HEK293 (cell line): ENCODE data around the gene FAM124A.

Source experiments
- CTCF ChIA-PET: fragments of 350-600 bp; formaldehyde crosslinking; extraction: SDS; loops from one replicate; lab custom pipeline; 2021; ENCODE audit warnings: antibody characterized with exemption; lab: Yijun Ruan, JAX
- POLR2A ChIA-PET: fragments of 300-600 bp; formaldehyde crosslinking; extraction: SDS; loops from one replicate; lab custom pipeline; 2020; ENCODE audit warnings: antibody characterized with exemption, inconsistent platforms; lab: Yijun Ruan, JAX
- H3K27ac ChIP-seq: fragments of 200-500 bp; sonication (Bioruptor generic); 2 replicates; pipeline ENCODE4 v1.5.1; 2014; ENCODE audit warnings: low read depth, low read length, control low read depth, inconsistent platforms; ENCODE audit errors: extremely low read depth
- H3K36me3 ChIP-seq, 2 experiments: fragments of 200-500 bp in 1 of 2; sonication (Bioruptor generic) in 1 of 2; 1 replicate in 1 of 2; 2 replicates in 1 of 2; pipeline ENCODE4 v1.5.1; 2014 to 2017; ENCODE audit warnings: inconsistent platforms in 2 of 2, low read length in 2 of 2; ENCODE audit not compliant: control insufficient read depth in 2 of 2, insufficient read depth in 1 of 2
- H3K4me1 ChIP-seq: fragments of 200-500 bp; sonication (Bioruptor generic); 2 replicates; pipeline ENCODE4 v1.5.1; 2014; ENCODE audit warnings: mild to moderate bottlenecking, low read length, inconsistent platforms; ENCODE audit not compliant: control insufficient read depth, insufficient read depth
- H3K4me3 ChIP-seq: 2 replicates; pipeline ENCODE4 v1.5.1; 2011; ENCODE audit warnings: low read depth, mild to moderate bottlenecking, control low read depth, low read length, moderate library complexity
- H3K9me3 ChIP-seq: fragments of 200-500 bp; sonication (Bioruptor generic); 2 replicates; pipeline ENCODE4 v1.5.1; 2014; ENCODE audit warnings: low read depth, low read length, inconsistent platforms; ENCODE audit not compliant: control insufficient read depth, insufficient read depth
- BCL11A ChIP-seq: fragments of 450-650 bp; formaldehyde crosslinking; IDR thresholded peaks from 2 replicates; pipeline ENCODE4 v1.5.1; 2016; ENCODE audit warnings: low read depth, missing biosample characterization, missing genetic modification characterization
- KLF10 ChIP-seq: fragments of 450-650 bp; IDR thresholded peaks from 2 replicates; pipeline ENCODE4 v1.5.1; 2018; ENCODE audit warnings: missing biosample characterization, mild to moderate bottlenecking, missing genetic modification characterization
- RBAK ChIP-seq: fragments of 450-650 bp; formaldehyde crosslinking; IDR thresholded peaks from 2 replicates; pipeline ENCODE4 v1.5.1; 2016; ENCODE audit warnings: missing biosample characterization, missing genetic modification characterization
- YY1 ChIP-seq: fragments of 450-650 bp; formaldehyde crosslinking; IDR thresholded peaks from 2 replicates; pipeline ENCODE4 v1.5.1; 2018; ENCODE audit warnings: missing biosample characterization, missing genetic modification characterization
- ZBTB1 ChIP-seq: fragments of 450-650 bp; formaldehyde crosslinking; IDR thresholded peaks from 2 replicates; pipeline ENCODE4 v1.5.1; 2016; ENCODE audit warnings: missing biosample characterization, missing genetic modification characterization
- ZNF121 ChIP-seq: fragments of 450-650 bp; formaldehyde crosslinking; IDR thresholded peaks from 2 replicates; pipeline ENCODE4 v1.5.1; 2016; ENCODE audit warnings: missing biosample characterization, missing genetic modification characterization
- ZNF221 ChIP-seq: fragments of 450-650 bp; formaldehyde crosslinking; IDR thresholded peaks from 2 replicates; pipeline ENCODE4 v1.5.1; 2017; ENCODE audit warnings: missing biosample characterization, missing genetic modification characterization, borderline replicate concordance
- ZNF223 ChIP-seq: fragments of 450-650 bp; formaldehyde crosslinking; IDR thresholded peaks from 2 replicates; pipeline ENCODE4 v1.5.1; 2016; ENCODE audit warnings: missing biosample characterization, missing genetic modification characterization
- ZNF292 ChIP-seq: fragments of 450-650 bp; formaldehyde crosslinking; IDR thresholded peaks from 2 replicates; pipeline ENCODE4 v1.5.1; 2016; ENCODE audit warnings: low read depth, missing biosample characterization, missing genetic modification characterization, borderline replicate concordance
- ZNF311 ChIP-seq: fragments of 450-650 bp; formaldehyde crosslinking; IDR thresholded peaks from 2 replicates; pipeline ENCODE4 v1.5.1; 2017; ENCODE audit warnings: missing biosample characterization, missing genetic modification characterization, borderline replicate concordance
- ZNF324 ChIP-seq: fragments of 450-650 bp; formaldehyde crosslinking; IDR thresholded peaks from 2 replicates; pipeline ENCODE4 v1.5.1; 2016; ENCODE audit warnings: missing biosample characterization, missing genetic modification characterization
- ZNF354C ChIP-seq: fragments of 450-650 bp; formaldehyde crosslinking; IDR thresholded peaks from 2 replicates; pipeline ENCODE4 v1.5.1; 2016; ENCODE audit warnings: missing biosample characterization, missing genetic modification characterization, low read depth, borderline replicate concordance
- ZNF394 ChIP-seq: fragments of 450-650 bp; formaldehyde crosslinking; IDR thresholded peaks from 2 replicates; pipeline ENCODE4 v1.5.1; 2016; ENCODE audit warnings: missing biosample characterization, missing genetic modification characterization, mild to moderate bottlenecking, moderate library complexity, borderline replicate concordance
- ZNF473 ChIP-seq: fragments of 450-650 bp; formaldehyde crosslinking; IDR thresholded peaks from 2 replicates; pipeline ENCODE4 v1.5.1; 2017; ENCODE audit warnings: missing biosample characterization, missing genetic modification characterization
- ZNF549 ChIP-seq: fragments of 450-650 bp; IDR thresholded peaks from 2 replicates; pipeline ENCODE4 v1.5.1; 2018; ENCODE audit warnings: missing biosample characterization, missing genetic modification characterization, mild to moderate bottlenecking, inconsistent platforms, moderate library complexity
- ZNF558 ChIP-seq: fragments of 450-650 bp; formaldehyde crosslinking; IDR thresholded peaks from 2 replicates; pipeline ENCODE4 v1.5.1; 2016; ENCODE audit warnings: missing biosample characterization, missing genetic modification characterization
- ZNF624 ChIP-seq: fragments of 450-650 bp; formaldehyde crosslinking; IDR thresholded peaks from 2 replicates; pipeline ENCODE4 v1.5.1; 2017; ENCODE audit warnings: missing biosample characterization, missing genetic modification characterization
- ZNF677 ChIP-seq: fragments of 450-650 bp; IDR thresholded peaks from 2 replicates; pipeline ENCODE4 v1.5.0; 2018; ENCODE audit warnings: missing biosample characterization, mild to moderate bottlenecking, missing genetic modification characterization, moderate library complexity
- TF ChIP-seq, protein P1 (sequence below): fragments of 450-650 bp; formaldehyde crosslinking; IDR thresholded peaks from 2 replicates; pipeline ENCODE4 v1.5.1; 2016; ENCODE audit warnings: missing biosample characterization, missing genetic modification characterization
- TF ChIP-seq, protein P2 (sequence below): fragments of 450-650 bp; formaldehyde crosslinking; IDR thresholded peaks from 2 replicates; pipeline ENCODE4 v1.5.1; 2016; ENCODE audit warnings: missing biosample characterization, missing genetic modification characterization
- TF ChIP-seq, protein P3 (sequence below): fragments of 450-650 bp; formaldehyde crosslinking; IDR thresholded peaks from 2 replicates; pipeline ENCODE4 v1.5.1; 2016; ENCODE audit warnings: missing biosample characterization, missing genetic modification characterization

The FAM124A gene

DNA sequence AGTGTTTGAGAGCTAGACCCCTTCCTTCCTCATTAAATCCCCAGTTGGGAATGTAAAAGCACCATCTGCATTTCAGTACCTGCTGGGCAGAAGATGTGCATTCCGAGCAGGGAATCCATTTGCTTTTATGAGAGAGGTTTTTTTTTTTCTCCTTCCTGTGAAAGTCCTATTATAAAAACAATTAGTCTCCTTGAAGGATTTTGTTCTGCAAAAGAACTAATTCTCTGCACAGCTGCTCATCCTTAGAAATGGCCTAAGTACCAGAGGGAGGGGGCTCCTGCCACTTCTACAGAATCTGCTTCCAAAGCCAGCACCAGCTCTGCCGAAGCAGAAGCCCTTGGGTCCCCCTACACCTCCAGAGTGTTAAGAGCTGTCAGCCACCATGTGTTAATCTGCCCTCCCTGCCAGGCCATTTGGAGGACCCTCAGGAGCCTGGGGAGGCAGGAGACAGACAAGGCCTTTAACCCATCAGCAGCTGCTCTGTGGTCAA, 80.9 kb downstream of the FAM124A start:
- no peak overlapping the region for H3K27ac ChIP-seq
- no peak overlapping the region for H3K4me3 ChIP-seq
- no peaks in the 10 kb centered on the region for H3K36me3 ChIP-seq
- no peak for TF ChIP-seq ZNF223 (tag by site-specific recombination)
- no peak for TF ChIP-seq BCL11A (tag by site-specific recombination)
- no peak for TF ChIP-seq ZNF624 (tag by site-specific recombination)
- no peak for TF ChIP-seq ZNF221 (tag by site-specific recombination)
- TF ChIP-seq ZNF549 (tag by site-specific recombination): no peak
- TF ChIP-seq ZNF677 (tag by site-specific recombination): no peak
- TF ChIP-seq, protein P1, sequence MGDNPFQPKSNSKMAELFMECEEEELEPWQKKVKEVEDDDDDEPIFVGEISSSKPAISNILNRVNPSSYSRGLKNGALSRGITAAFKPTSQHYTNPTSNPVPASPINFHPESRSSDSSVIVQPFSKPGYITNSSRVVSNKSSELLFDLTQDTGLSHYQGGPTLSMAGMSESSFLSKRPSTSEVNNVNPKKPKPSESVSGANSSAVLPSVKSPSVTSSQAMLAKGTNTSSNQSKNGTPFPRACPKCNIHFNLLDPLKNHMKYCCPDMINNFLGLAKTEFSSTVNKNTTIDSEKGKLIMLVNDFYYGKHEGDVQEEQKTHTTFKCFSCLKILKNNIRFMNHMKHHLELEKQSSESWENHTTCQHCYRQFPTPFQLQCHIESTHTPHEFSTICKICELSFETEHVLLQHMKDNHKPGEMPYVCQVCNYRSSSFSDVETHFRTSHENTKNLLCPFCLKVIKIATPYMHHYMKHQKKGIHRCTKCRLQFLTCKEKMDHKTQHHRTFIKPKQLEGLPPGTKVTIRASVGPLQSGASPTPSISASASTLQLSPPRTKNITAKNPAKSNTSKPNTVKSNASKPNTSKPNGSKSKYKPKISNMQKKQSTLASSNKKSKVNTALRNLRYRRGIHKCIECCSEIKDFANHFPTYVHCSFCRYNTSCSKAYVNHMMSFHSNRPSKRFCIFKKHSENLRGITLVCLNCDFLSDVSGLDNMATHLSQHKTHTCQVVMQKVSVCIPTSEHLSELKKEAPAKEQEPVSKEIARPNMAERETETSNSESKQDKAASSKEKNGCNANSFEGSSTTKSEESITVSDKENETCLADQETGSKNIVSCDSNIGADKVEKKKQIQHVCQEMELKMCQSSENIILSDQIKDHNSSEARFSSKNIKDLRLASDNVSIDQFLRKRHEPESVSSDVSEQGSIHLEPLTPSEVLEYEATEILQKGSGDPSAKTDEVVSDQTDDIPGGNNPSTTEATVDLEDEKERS (tag by site-specific recombination): no peak
- TF ChIP-seq ZNF473 (tag by site-specific recombination): no peak
- TF ChIP-seq, protein P2, sequence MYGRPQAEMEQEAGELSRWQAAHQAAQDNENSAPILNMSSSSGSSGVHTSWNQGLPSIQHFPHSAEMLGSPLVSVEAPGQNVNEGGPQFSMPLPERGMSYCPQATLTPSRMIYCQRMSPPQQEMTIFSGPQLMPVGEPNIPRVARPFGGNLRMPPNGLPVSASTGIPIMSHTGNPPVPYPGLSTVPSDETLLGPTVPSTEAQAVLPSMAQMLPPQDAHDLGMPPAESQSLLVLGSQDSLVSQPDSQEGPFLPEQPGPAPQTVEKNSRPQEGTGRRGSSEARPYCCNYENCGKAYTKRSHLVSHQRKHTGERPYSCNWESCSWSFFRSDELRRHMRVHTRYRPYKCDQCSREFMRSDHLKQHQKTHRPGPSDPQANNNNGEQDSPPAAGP (tag by site-specific recombination): no peak
- TF ChIP-seq ZBTB1: no peak
- TF ChIP-seq ZNF311: no peak
- TF ChIP-seq RBAK (tag by site-specific recombination): no peak
- TF ChIP-seq ZNF558 (tag by site-specific recombination): no peak
- TF ChIP-seq ZNF121 (tag by site-specific recombination): no peak
- no peak for TF ChIP-seq KLF10 (tag by site-specific recombination)
- TF ChIP-seq YY1 (tag by site-specific recombination): no peak
- TF ChIP-seq ZNF324: no peak
- no peak for TF ChIP-seq ZNF354C (tag by site-specific recombination)
- TF ChIP-seq ZNF292 (tag by site-specific recombination): no peak
- TF ChIP-seq ZNF394: no peak
- no peaks in the 10 kb centered on the region for H3K4me1 ChIP-seq
- no peaks in the 10 kb centered on the region for H3K9me3 ChIP-seq
- ChIA-PET POLR2A (no interaction called here), CTCF (interaction anchor here (0.6 to 1.7 kb wide), 3 partner anchors 17 to 290 kb away, joined by 3 to 4 read pairs (median 3); no protein-coding TSS in a partner anchor)

DNA sequence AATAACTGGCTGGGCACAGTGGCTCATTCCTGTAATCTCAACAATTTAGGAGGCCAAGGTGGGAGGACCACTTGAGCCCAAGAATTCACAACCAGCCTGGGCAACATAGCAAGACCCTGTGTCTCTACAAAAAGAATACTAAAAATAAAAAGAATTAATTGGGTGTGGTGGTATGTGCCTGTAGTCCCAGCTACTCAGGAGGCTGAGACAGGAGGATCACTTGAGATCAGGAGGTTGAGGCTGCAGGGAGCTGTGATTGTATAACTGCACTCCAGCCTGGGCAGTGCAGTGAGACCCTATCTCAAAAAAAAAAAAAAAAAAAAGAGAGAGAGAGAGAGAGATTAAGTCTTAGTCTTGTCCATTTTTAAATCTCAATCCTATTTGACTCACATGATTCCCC, 81.7 kb downstream of the FAM124A start:
- TF ChIP-seq, protein P3, sequence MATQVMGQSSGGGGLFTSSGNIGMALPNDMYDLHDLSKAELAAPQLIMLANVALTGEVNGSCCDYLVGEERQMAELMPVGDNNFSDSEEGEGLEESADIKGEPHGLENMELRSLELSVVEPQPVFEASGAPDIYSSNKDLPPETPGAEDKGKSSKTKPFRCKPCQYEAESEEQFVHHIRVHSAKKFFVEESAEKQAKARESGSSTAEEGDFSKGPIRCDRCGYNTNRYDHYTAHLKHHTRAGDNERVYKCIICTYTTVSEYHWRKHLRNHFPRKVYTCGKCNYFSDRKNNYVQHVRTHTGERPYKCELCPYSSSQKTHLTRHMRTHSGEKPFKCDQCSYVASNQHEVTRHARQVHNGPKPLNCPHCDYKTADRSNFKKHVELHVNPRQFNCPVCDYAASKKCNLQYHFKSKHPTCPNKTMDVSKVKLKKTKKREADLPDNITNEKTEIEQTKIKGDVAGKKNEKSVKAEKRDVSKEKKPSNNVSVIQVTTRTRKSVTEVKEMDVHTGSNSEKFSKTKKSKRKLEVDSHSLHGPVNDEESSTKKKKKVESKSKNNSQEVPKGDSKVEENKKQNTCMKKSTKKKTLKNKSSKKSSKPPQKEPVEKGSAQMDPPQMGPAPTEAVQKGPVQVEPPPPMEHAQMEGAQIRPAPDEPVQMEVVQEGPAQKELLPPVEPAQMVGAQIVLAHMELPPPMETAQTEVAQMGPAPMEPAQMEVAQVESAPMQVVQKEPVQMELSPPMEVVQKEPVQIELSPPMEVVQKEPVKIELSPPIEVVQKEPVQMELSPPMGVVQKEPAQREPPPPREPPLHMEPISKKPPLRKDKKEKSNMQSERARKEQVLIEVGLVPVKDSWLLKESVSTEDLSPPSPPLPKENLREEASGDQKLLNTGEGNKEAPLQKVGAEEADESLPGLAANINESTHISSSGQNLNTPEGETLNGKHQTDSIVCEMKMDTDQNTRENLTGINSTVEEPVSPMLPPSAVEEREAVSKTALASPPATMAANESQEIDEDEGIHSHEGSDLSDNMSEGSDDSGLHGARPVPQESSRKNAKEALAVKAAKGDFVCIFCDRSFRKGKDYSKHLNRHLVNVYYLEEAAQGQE (tag by site-specific recombination): no peak
- peak; percentile 80 for TF ChIP-seq ZNF121 (tag by site-specific recombination)
- TF ChIP-seq, all 188 proteins: peak for 1
- H3K27ac ChIP-seq: no peak overlapping the region

More for the DNA sequence above, 81.7 kb downstream of the FAM124A start:
- POLR2A ChIA-PET: no interaction called here
- CTCF ChIA-PET: interaction anchor here (0.6 kb wide), 1 partner anchor 1431 kb away, joined by 3 read pairs; no protein-coding TSS in a partner anchor
- H3K9me3 ChIP-seq: no peaks in the 10 kb centered on the region
- no peaks in the 10 kb centered on the region for H3K36me3 ChIP-seq
- H3K4me1 ChIP-seq: no peaks in the 10 kb centered on the region
- no peak overlapping the region for H3K4me3 ChIP-seq
